ENCODE results near the gene CD8B.

DNA sequence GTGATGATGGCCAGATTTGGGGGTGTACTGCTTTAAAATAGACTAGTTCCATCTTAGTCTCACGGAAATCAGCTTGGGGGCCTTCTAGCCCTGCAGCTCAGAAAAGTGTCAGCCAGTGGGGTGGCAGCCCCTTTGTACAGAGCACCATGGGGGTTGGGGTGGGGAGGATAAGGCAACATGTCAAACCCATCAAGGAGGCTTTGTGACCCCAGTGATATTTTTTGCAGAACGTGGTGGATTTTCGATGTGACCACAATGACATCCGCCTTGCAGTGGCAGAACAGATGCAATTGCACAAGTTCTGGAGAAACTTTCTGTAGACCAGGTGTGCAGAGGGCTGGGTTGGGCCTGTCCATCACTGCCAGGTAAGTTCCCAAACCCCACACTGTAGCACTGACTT, 67.9 kb downstream of the CD8B start:
- TF ChIP-seq, protein P1, sequence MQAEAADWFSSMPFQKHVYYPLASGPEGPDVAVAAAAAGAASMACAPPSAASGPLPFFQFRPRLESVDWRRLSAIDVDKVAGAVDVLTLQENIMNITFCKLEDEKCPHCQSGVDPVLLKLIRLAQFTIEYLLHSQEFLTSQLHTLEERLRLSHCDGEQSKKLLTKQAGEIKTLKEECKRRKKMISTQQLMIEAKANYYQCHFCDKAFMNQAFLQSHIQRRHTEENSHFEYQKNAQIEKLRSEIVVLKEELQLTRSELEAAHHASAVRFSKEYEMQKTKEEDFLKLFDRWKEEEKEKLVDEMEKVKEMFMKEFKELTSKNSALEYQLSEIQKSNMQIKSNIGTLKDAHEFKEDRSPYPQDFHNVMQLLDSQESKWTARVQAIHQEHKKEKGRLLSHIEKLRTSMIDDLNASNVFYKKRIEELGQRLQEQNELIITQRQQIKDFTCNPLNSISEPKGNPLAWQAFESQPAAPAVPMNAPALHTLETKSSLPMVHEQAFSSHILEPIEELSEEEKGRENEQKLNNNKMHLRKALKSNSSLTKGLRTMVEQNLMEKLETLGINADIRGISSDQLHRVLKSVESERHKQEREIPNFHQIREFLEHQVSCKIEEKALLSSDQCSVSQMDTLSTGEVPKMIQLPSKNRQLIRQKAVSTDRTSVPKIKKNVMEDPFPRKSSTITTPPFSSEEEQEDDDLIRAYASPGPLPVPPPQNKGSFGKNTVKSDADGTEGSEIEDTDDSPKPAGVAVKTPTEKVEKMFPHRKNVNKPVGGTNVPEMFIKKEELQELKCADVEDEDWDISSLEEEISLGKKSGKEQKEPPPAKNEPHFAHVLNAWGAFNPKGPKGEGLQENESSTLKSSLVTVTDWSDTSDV (CRISPR knock-in tag; IDR thresholded peaks at IDR 0.05), result no peak
- TF ChIP-seq, protein P2, sequence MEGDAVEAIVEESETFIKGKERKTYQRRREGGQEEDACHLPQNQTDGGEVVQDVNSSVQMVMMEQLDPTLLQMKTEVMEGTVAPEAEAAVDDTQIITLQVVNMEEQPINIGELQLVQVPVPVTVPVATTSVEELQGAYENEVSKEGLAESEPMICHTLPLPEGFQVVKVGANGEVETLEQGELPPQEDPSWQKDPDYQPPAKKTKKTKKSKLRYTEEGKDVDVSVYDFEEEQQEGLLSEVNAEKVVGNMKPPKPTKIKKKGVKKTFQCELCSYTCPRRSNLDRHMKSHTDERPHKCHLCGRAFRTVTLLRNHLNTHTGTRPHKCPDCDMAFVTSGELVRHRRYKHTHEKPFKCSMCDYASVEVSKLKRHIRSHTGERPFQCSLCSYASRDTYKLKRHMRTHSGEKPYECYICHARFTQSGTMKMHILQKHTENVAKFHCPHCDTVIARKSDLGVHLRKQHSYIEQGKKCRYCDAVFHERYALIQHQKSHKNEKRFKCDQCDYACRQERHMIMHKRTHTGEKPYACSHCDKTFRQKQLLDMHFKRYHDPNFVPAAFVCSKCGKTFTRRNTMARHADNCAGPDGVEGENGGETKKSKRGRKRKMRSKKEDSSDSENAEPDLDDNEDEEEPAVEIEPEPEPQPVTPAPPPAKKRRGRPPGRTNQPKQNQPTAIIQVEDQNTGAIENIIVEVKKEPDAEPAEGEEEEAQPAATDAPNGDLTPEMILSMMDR (CRISPR knock-in tag; IDR thresholded peaks at IDR 0.05), result no peak
- TF ChIP-seq ZNF883 (CRISPR knock-in tag; IDR thresholded peaks at IDR 0.05; ENCODE audit: not compliant biosample characterization), result no peak
- TF ChIP-seq, protein P3, sequence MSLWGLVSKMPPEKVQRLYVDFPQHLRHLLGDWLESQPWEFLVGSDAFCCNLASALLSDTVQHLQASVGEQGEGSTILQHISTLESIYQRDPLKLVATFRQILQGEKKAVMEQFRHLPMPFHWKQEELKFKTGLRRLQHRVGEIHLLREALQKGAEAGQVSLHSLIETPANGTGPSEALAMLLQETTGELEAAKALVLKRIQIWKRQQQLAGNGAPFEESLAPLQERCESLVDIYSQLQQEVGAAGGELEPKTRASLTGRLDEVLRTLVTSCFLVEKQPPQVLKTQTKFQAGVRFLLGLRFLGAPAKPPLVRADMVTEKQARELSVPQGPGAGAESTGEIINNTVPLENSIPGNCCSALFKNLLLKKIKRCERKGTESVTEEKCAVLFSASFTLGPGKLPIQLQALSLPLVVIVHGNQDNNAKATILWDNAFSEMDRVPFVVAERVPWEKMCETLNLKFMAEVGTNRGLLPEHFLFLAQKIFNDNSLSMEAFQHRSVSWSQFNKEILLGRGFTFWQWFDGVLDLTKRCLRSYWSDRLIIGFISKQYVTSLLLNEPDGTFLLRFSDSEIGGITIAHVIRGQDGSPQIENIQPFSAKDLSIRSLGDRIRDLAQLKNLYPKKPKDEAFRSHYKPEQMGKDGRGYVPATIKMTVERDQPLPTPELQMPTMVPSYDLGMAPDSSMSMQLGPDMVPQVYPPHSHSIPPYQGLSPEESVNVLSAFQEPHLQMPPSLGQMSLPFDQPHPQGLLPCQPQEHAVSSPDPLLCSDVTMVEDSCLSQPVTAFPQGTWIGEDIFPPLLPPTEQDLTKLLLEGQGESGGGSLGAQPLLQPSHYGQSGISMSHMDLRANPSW (CRISPR knock-in tag; IDR thresholded peaks at IDR 0.05; ENCODE audit: borderline replicate concordance), result no peak
- TF ChIP-seq, protein P4, sequence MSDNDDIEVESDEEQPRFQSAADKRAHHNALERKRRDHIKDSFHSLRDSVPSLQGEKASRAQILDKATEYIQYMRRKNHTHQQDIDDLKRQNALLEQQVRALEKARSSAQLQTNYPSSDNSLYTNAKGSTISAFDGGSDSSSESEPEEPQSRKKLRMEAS (IDR thresholded peaks at IDR 0.05), result no peak
- TF ChIP-seq, protein P5, sequence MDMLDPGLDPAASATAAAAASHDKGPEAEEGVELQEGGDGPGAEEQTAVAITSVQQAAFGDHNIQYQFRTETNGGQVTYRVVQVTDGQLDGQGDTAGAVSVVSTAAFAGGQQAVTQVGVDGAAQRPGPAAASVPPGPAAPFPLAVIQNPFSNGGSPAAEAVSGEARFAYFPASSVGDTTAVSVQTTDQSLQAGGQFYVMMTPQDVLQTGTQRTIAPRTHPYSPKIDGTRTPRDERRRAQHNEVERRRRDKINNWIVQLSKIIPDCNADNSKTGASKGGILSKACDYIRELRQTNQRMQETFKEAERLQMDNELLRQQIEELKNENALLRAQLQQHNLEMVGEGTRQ (IDR thresholded peaks at IDR 0.05; ENCODE audit: low read depth, low read length), result no peak
- TF ChIP-seq, protein P5 (CRISPR knock-in tag; IDR thresholded peaks at IDR 0.05; ENCODE audit: borderline replicate concordance), result no peak
- no peak for TF ChIP-seq NFYB (CRISPR knock-in tag; IDR thresholded peaks at IDR 0.05)
- TF ChIP-seq POLR2A (IDR thresholded peaks at IDR 0.05; ENCODE audit: insufficient read depth in 1 of 2, low read depth in 2 of 2, low read length in 2 of 2), result no peak
- TF ChIP-seq ZNF44 (CRISPR knock-in tag; IDR thresholded peaks at IDR 0.05), result no peak
- TF ChIP-seq POLR2AphosphoS5 (IDR thresholded peaks at IDR 0.05; ENCODE audit: low read depth, low read length), result no peak
- TF ChIP-seq SRF (IDR thresholded peaks at IDR 0.05; ENCODE audit: low read depth, low read length), result no peak
- TF ChIP-seq TAF1 (CRISPR knock-in tag; IDR thresholded peaks at IDR 0.05), result no peak
